GM12875 (cell line): ENCODE results near the gene PNPLA7.

Source experiments
- H3K4me3 ChIP-seq: one replicate; pipeline ENCODE4 v1.5.1; 2011; ENCODE audit warnings: low read depth, low read length, control low read depth
- CTCF ChIP-seq: IDR thresholded peaks from 2 replicates; pipeline ENCODE4 v1.5.1; 2011; ENCODE audit warnings: low read depth, mild to moderate bottlenecking, control low read depth, inconsistent platforms, low read length, moderate library complexity, borderline replicate concordance; ENCODE audit not compliant: insufficient read depth

PNPLA7 gene

GRCh38 chr9:137506702-137507171, 43.5 kb downstream of the PNPLA7 start:
- H3K4me3 ChIP-seq, result no peak overlapping the region
- TF ChIP-seq CTCF, result no peak

- TF ChIP-seq CTCF, result no peak
- no peak overlapping the region for H3K4me3 ChIP-seq
Measured at GRCh38 chr9:137506274-137506673, 43.9 kb downstream of the PNPLA7 start.

- TF ChIP-seq CTCF, result no peak
- H3K4me3 ChIP-seq, result no peak overlapping the region
Measured at GRCh38 chr9:137505421-137506140, 44.6 kb downstream of the PNPLA7 start.

GRCh38 chr9:137504432-137504777, 45.8 kb downstream of the PNPLA7 start:
- TF ChIP-seq CTCF, result no peak
- H3K4me3 ChIP-seq, result no peak overlapping the region

GRCh38 chr9:137502008-137502911, 47.9 kb downstream of the PNPLA7 start:
- H3K4me3 ChIP-seq, result no peak overlapping the region
- no peak for TF ChIP-seq CTCF

- no peak overlapping the region for H3K4me3 ChIP-seq
- no peak for TF ChIP-seq CTCF
Measured at GRCh38 chr9:137501457-137501856, 48.7 kb downstream of the PNPLA7 start.
